ENCODE data around the gene WDR86. TPM values are rescaled to one million over a fixed set of nuclear protein-coding genes. Genes with fewer than 3 reads are reported as not detected.

WDR86 gene
- total RNA-seq, 6 experiments from 2014 or later = 0.31 to 0.74 (median 0.44) TPM; not detected in 1

- peaks cover 4 to 36% (median 16%) of the 10 kb centered on the region in 4 donors for H3K36me3 ChIP-seq
- H3K4me1 ChIP-seq = peaks cover 0 to 19% (median 10%) of the 10 kb centered on the region in 4 donors
- 98% methylated on average over 6 of the region's 6 CpGs for WGBS (ENCODE audit: insufficient coverage, low coverage, low lambda C conversion rate, missing lambda C conversion rate)
- no peak overlapping the region for H3K4me3 ChIP-seq
- intact Hi-C loops (cut with DNase I) = no loop called here
- no peak for ATAC-seq
- TF ChIP-seq, protein P1, sequence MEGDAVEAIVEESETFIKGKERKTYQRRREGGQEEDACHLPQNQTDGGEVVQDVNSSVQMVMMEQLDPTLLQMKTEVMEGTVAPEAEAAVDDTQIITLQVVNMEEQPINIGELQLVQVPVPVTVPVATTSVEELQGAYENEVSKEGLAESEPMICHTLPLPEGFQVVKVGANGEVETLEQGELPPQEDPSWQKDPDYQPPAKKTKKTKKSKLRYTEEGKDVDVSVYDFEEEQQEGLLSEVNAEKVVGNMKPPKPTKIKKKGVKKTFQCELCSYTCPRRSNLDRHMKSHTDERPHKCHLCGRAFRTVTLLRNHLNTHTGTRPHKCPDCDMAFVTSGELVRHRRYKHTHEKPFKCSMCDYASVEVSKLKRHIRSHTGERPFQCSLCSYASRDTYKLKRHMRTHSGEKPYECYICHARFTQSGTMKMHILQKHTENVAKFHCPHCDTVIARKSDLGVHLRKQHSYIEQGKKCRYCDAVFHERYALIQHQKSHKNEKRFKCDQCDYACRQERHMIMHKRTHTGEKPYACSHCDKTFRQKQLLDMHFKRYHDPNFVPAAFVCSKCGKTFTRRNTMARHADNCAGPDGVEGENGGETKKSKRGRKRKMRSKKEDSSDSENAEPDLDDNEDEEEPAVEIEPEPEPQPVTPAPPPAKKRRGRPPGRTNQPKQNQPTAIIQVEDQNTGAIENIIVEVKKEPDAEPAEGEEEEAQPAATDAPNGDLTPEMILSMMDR (IDR thresholded peaks at IDR 0.05) = no peak
- no peak for TF ChIP-seq POLR2A (IDR thresholded peaks at IDR 0.05)
- H3K27me3 ChIP-seq = no peaks in the 10 kb centered on the region
- no peak overlapping the region for H3K27ac ChIP-seq
- H3K9me3 ChIP-seq = no peaks in the 10 kb centered on the region
- no peak for DNase-seq
Measured at GRCh38 chr7:151347200-151347599, 62.6 kb downstream of the WDR86 start.

DNA sequence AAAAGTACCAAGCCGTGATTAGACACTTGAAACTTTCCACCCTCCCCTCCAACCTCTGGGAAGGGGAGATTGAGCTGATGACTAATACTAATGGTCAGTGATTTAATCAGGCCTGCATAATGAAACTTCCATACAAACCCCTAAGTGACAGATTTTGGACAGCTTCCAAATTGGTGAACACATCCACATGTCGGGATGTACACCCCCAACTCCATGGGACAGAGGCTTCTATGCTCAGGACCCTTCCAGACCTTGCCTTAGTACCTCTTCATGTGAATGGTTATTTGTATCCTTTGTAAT is 63.4 kb downstream of the WDR86 start:
- Histone ChIP-seq H3K4me3 (no peak overlapping the region), H3K9me3 (no peaks in the 10 kb centered on the region), H3K36me3 (peaks cover 3 to 30% (median 14%) of the 10 kb centered on the region in 4 donors), H3K27ac (peak overlapping the region in 1 of 3 donors; percentile 19), H3K4me1 (peaks cover 0 to 19% (median 10%) of the 10 kb centered on the region in 4 donors), H3K27me3 (no peaks in the 10 kb centered on the region)
- DNase-seq (no peak), ATAC-seq (no peak)
- TF ChIP-seq POLR2A (IDR thresholded peaks at IDR 0.05) = no peak
- TF ChIP-seq, protein P1 (IDR thresholded peaks at IDR 0.05) = no peak
- intact Hi-C loops (cut with DNase I) = no loop called here
- WGBS (ENCODE audit: insufficient coverage, low coverage, low lambda C conversion rate, missing lambda C conversion rate) = 29% methylated on average over 2 of the region's 2 CpGs

DNA sequence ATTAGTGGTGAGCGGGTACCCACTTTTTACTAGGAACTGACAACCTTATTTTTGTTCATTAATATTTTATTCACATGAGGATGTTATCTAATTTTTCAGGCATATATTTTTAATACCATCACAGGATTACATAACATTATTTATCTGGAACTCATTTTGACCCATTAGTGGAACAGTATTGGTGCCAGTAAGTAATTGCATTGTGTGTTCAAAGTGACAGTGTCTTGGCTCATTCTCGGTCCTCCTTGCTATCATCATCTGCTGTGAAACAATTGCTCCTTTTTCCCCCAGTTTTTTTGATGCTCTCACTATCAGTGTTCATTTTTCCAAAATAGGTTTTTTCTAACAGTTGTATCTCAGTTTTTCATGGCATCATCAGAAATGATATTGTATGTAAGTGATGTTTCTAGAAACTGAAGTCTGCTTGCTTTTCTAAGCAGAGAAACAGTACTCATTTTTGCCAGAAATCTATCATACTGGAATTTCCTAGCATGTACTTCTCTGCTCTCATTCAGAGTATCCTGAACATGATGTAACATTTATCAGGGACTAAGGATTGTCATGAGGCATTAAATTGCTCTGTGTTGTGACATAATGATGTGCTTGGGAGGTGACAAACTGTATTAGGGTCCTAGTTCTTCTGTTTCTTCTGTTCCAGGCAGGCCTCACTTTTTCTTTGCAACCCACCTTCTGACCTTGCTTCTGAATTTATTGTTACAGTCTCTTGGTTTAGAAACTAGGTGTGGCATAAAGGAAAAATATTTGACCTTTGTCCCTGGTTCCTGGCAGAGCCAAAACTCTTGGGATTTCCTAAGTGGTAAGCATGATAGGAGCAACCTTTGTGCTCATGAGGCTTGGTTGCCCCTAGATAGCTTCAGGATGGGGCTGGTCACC is 64.0 kb downstream of the WDR86 start:
- WGBS (ENCODE audit: insufficient coverage, low coverage, low lambda C conversion rate, missing lambda C conversion rate) = 81% methylated on average over 2 of the region's 2 CpGs
- peak overlapping the region in 1 of 3 donors; percentile 19 for H3K27ac ChIP-seq

GRCh38 chr7:151343516-151343915 is 66.3 kb downstream of the WDR86 start:
- H3K36me3 ChIP-seq = peaks cover 0 to 28% (median 14%) of the 10 kb centered on the region in 4 donors
- H3K27ac ChIP-seq = no peak overlapping the region
- intact Hi-C loops (cut with DNase I) = no loop called here
- TF ChIP-seq, protein P1 (IDR thresholded peaks at IDR 0.05) = no peak
- no peak for TF ChIP-seq POLR2A (IDR thresholded peaks at IDR 0.05)
- ATAC-seq = no peak
- H3K9me3 ChIP-seq = no peaks in the 10 kb centered on the region
- no peaks in the 10 kb centered on the region for H3K27me3 ChIP-seq
- no peak for DNase-seq
- no peak overlapping the region for H3K4me3 ChIP-seq
- peaks cover 0 to 18% (median 8%) of the 10 kb centered on the region in 4 donors for H3K4me1 ChIP-seq
- WGBS (ENCODE audit: insufficient coverage, low coverage, low lambda C conversion rate, missing lambda C conversion rate) = 86% methylated on average over 7 of the region's 9 CpGs

More for the DNA sequence above, 64.0 kb downstream of the WDR86 start:
- Histone ChIP-seq H3K9me3 (no peaks in the 10 kb centered on the region), H3K4me1 (peaks cover 0 to 19% (median 10%) of the 10 kb centered on the region in 4 donors), H3K4me3 (no peak overlapping the region), H3K36me3 (peaks cover 3 to 28% (median 14%) of the 10 kb centered on the region in 4 donors), H3K27me3 (no peaks in the 10 kb centered on the region)
- DNase-seq (no peak), ATAC-seq (no peak)
- intact Hi-C loops (cut with DNase I) = no loop called here
- TF ChIP-seq, protein P1 (IDR thresholded peaks at IDR 0.05) = no peak
- TF ChIP-seq POLR2A (IDR thresholded peaks at IDR 0.05) = no peak
